ENCODE results near the gene PVALEF.

PVALEF gene

DNA sequence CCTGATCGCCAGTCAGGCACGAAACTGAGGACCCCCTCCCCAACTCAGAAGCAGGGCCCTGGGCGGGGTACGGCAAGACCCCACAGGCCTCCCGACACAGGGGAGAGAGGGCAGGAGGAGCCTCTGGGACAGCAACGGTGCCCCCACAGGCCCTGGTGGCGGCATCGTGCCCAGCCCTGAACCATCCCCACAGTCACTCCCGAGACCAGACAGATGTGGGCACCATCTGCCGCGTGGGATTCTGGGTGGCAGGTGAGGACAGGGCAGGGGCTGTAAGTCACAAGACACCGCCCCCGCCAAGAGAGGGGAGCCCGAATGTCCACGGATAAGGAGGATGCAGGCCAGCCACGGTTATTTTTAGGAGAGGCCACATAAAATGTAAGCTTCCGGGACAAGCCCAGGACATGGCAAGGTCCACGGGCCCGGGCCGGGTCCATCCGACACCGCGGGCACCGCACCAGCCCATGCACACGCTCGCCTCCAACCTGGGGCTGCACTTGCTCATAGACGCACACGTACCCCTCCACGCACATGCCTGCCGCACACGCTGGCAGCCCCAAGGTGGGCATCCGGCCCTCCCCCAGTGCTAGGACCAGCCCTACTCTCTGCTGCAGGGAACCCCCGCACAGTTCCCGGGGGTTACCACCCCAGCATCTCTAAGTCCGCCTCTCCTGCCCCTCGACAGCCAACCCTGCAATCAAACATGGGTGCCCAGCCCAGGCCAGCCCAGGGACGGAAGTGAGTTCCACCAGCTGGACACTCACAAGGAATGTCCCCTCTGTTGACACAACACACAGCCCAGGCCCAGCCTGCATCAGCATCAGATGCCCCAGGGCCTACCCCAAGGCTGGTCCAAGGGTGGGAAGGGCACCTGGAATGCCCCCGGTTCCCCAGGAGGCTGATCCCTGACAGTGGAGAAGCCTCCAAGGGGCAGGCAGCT is 8.2 kb upstream of the PVALEF start:
- ChIA-PET POLR2A (ENCODE audit: low non-redundant PET) (no interaction called here), CTCF (no interaction called here)
- no peak overlapping the region for H3K27ac ChIP-seq
- DNase-seq (ENCODE audit: low spot score), result no peak
- TF ChIP-seq, protein P1, sequence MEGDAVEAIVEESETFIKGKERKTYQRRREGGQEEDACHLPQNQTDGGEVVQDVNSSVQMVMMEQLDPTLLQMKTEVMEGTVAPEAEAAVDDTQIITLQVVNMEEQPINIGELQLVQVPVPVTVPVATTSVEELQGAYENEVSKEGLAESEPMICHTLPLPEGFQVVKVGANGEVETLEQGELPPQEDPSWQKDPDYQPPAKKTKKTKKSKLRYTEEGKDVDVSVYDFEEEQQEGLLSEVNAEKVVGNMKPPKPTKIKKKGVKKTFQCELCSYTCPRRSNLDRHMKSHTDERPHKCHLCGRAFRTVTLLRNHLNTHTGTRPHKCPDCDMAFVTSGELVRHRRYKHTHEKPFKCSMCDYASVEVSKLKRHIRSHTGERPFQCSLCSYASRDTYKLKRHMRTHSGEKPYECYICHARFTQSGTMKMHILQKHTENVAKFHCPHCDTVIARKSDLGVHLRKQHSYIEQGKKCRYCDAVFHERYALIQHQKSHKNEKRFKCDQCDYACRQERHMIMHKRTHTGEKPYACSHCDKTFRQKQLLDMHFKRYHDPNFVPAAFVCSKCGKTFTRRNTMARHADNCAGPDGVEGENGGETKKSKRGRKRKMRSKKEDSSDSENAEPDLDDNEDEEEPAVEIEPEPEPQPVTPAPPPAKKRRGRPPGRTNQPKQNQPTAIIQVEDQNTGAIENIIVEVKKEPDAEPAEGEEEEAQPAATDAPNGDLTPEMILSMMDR (conservative IDR thresholded peaks at IDR 0.05; ENCODE audit: low read depth), result no peak

DNA sequence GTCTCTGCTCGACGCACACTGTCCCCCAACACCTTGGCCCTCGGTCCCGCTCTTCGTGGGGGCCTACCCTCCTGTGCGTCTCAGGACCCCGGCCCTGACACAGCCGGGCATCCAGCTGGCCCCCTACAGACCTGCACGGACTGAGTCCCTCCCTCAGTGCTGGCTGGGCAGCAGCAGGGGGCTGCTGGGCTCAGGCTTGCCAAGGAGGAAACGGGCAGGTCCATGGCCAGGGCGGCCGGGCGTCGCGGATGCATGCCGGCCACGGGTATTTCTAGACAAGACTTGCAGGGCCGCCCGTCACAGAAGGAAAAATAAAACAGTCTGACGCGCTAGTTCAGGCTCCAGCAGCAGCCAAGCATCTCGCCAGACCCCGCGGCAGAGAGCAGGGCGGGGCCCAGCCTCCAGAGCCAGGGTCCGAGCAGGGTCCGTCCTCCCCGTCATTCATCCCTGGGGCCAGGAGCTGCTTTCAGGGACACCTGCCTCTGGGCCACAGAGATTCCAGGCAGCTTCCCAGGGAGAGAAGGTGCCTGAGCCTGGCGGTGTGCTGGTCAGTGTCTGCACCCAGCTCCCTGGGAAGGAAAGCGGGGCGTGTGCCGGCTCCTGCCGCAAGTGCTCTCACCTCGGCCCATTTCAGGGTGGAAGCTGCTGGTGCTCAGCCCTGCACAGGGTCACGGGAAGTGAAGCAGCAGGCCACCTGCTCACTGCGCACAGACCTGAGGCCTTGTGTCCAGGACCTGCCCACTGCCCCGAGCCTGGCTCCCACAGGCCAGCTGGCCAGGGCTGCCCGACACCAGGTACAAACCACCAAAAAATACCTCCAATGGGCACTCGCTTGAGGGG is 7.2 kb upstream of the PVALEF start:
- TF ChIP-seq, protein P1 (conservative IDR thresholded peaks at IDR 0.05; ENCODE audit: low read depth), result no peak
- ChIA-PET POLR2A (ENCODE audit: low non-redundant PET) (no interaction called here), CTCF (no interaction called here)
- H3K27ac ChIP-seq, result no peak overlapping the region
- DNase-seq (ENCODE audit: low spot score), result no peak

DNA sequence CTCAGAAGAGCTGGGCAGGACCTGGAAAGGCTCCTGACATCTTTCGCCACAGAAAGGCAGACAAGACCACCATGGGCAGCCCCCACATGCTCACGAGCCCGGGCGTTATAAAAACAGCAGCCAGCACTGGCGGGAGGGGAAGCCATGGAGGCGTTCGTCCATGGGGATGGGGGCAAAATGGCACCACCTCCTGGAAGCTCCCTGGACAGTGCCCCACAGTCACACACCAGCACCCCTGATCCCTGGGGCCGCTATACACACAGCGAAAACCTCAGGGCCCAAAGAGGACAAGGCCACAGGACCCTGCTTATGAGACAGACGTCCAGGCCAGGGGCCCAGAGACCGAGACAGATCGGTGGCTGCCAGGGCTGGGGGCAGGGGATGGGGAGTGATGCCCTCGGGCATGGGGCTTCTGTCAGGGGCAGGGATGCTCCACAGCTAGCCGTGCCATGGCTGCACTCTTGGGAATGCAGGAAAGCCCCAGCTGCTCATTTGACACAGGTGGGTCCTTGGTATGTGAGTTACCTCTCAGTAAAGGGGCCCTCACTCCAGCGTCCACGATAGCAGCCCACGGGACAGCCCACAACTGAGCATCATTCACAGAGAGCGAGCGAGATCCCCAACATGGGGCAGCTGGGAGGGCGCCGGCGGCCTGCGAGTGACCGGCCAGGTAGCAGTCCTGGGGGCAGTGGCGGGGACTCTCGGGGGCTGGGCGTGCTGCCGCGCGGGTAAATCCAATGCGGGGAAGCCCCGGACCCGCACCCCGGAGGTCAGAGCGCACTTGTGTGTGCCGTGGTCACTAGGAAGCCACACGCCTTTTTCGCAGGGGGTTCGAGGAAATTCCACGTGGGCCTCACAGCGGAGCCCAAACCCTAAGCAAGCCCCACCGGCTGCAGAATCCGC is 6.4 kb upstream of the PVALEF start:
- CTCF ChIA-PET, result no interaction called here

DNA sequence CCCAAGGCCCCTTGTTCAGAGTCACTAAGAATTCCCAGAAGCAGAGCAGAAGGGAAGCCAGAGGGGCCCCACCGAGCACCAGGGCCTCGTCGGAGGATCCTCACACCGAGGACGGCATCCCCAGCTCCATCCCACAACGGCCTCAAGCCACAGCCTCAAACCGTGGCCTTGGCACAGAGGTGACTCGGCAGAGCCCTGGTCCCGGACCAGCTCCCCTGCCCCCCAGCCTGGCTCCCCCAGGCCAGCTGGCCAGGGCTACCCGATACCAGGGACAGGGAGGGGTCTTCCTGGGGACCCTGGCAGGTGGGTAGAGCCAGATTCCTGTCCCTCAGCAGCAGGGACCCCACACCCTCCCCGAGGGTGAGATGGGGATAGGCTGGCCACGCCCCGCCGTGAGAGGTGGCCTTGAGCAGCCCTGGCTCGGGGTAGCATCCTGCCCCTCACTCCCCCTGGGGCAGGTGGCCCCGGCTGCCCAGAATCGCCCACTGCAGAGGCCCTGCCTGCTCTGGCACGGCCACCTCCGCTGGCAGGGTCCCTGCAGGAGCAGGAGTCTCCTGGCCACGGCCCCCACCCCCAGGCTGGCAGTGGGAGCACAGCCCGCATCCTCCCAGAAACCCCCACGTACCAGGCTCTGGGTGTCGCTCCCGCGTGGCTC is 5.6 kb upstream of the PVALEF start:
- ChIA-PET CTCF (no interaction called here), POLR2A (ENCODE audit: low non-redundant PET) (no interaction called here)
- no peak overlapping the region for H3K27ac ChIP-seq
- TF ChIP-seq, protein P1 (conservative IDR thresholded peaks at IDR 0.05; ENCODE audit: low read depth), result no peak
- no peak for DNase-seq (ENCODE audit: low spot score)

More for the DNA sequence above, 6.4 kb upstream of the PVALEF start:
- DNase-seq (ENCODE audit: low spot score), result no peak
- H3K27ac ChIP-seq, result no peak overlapping the region
- POLR2A ChIA-PET (ENCODE audit: low non-redundant PET), result no interaction called here
- TF ChIP-seq, protein P1 (conservative IDR thresholded peaks at IDR 0.05; ENCODE audit: low read depth), result no peak

DNA sequence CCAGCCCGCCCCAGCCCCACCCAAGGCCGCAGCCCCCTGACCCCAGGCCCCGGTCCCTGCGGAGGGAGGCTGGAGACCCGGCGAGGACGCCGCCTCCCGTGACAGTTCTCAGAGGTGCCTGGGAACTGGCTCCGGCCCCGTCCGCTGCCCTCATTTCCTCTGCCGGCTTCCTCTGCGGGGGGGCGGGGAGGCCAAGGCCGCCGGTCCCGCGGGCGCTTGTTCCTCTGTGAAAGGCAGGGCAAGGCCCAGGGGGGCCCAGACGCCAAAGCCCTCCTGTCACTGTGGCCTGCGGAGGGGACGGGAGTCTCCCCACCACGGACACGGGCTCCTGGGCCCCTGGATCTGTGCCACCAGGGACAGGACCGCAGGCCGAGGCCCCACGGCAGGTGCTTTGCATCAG is 5.0 kb upstream of the PVALEF start:
- TF ChIP-seq, protein P1 (conservative IDR thresholded peaks at IDR 0.05; ENCODE audit: low read depth), result no peak
- ChIA-PET POLR2A (ENCODE audit: low non-redundant PET) (no interaction called here), CTCF (no interaction called here)
- no peak overlapping the region for H3K27ac ChIP-seq
- no peak for DNase-seq (ENCODE audit: low spot score)
